GM12892 (cell line): Measurements from ENCODE around the gene OR7A5.
"Not testable (repeated sequence)": the region's sequence is repeated elsewhere in the genome, so short reads cannot be mapped to it uniquely, and the experiment has no call there.

Experiments used
- POLR2A ChIP-seq: IDR thresholded peaks from 2 replicates; pipeline ENCODE4 v1.6.1; 2011; ENCODE audit warnings: low read depth, low read length, control low read depth
- POLR2AphosphoS5 ChIP-seq: IDR thresholded peaks from 2 replicates; pipeline ENCODE4 v1.6.1; 2011; ENCODE audit warnings: low read depth, low read length, control low read depth

DNA sequence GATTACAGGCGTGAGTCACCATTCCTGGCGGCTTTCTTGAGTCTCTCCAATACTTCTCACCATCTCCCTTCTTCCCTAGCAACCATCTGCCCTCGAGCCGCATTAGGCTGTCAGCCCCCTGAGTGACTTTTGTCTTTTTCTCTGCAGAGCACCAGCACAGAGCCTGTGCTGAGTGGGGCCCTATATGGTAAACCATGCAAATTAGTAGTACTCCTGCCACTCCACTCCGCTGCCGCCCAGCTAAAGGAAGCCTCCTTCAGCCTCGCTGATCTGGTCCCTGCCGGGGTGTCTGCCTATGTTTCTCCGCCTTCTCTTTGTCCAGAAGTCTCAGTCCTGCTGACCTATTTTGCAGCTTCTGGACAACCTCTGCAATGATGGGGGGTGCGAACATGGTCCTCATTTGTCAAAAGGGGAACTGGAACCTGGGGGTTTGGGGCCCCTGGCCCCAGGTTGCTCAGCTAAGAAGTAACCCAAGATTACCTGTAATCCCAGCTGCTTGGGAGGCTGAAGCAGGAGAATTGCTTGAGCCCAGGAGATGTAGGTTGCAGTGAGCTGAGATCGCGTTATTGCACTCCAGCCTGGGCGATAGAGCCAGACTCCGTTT is 54.3 kb downstream of the OR7A5 start:
- not testable (repeated sequence) for TF ChIP-seq POLR2A, POLR2AphosphoS5
